GM15510 (cell line): ENCODE results near the gene HSD17B13.

Experiments used
- POLR2A ChIP-seq: IDR thresholded peaks from 3 replicates; pipeline ENCODE4 v1.6.1; 2011; ENCODE audit warnings: borderline replicate concordance; ENCODE audit not compliant: insufficient read length; ENCODE audit errors: extremely low read depth

HSD17B13 gene, protein sequence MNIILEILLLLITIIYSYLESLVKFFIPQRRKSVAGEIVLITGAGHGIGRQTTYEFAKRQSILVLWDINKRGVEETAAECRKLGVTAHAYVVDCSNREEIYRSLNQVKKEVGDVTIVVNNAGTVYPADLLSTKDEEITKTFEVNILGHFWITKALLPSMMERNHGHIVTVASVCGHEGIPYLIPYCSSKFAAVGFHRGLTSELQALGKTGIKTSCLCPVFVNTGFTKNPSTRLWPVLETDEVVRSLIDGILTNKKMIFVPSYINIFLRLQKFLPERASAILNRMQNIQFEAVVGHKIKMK

GRCh38 chr4:87322754-87323153, at the start of gene HSD17B13:
Gene HSD17B13 (minus strand): TSS chr4:87322882. CDS start chr4:87322841, 41 bp downstream.
- no peak for TF ChIP-seq POLR2A

DNA sequence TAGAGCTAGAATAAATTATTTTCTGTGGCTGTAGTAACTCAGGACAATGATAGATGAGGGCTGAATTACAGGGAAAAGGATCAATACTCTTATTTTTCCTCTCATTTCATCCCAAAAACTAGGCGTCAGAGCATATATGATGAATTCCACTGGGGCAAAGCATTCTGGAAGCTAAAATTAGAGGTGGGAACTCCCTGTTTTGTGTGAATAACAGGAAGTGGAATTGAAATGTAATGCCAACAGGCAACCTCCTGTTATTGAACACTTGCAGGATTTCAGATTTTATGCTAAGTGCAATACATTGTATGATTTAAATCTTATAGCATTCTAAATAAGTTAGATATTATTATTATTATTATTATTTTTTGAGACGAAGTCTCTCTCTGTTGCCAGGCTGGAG, 47.4 kb upstream of the HSD17B13 start:
- TF ChIP-seq POLR2A: no peak

GRCh38 chr4:87366521-87367162, 44.0 kb upstream of the HSD17B13 start:
- TF ChIP-seq POLR2A: no peak

- TF ChIP-seq POLR2A: no peak
Measured at GRCh38 chr4:87365348-87365747, 42.7 kb upstream of the HSD17B13 start.

GRCh38 chr4:87363552-87363951, 40.9 kb upstream of the HSD17B13 start:
- TF ChIP-seq POLR2A: no peak

- TF ChIP-seq POLR2A: no peak
Measured at GRCh38 chr4:87360338-87360935, 37.8 kb upstream of the HSD17B13 start.

DNA sequence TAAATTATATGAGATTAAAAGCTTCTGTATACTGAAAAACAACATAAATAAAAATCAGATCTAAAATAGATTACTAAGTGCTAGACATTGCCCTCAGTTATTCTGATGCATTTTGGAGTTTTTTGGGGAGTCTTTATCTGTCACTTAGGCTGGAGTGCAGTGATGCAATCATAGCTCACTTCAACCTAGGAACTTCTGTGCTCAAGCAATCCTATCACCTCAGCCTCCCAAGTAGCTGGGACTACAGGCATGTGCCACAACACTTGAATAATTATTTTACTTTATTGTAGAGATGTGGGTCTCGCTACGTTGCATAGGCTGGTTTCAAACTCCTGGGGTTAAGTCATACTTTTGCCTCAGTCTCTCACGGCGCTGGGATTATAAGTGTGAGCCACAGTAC, 36.6 kb upstream of the HSD17B13 start:
- no peak for TF ChIP-seq POLR2A

DNA sequence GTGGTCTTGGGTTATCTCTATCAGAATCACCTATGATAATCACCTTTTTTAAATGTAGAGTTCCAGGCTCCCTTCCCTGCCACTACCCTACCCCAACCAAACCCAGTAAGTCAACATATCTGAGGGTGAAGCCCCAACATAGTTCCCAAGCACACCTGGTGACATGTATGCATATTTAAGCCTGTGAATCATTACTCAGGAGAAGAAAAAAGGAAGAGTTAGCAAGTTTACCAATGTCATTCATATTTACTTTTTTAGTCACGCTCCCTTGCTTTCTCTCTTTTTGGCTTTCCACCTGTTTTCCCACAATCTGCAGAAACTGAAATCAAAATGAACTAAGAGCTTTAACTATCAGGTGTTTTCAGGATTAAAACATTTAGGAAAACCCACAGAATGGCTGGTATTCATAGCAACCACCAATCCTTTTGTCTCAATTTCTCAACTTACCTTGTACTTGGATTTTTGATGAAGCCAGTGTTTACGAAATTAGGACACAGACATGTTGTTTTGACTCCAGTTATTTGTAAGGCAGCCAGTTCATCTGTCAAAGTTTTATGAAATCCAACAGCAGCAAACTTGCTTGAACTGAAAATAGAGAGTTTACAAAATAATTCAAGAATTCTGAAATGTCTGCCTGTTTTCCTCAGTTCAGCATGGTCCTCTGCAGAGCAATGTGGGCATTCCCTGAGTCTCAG, 34.3 kb upstream of the HSD17B13 start:
- TF ChIP-seq POLR2A: no peak

- TF ChIP-seq POLR2A: no peak
Measured at GRCh38 chr4:87354168-87355102, 31.8 kb upstream of the HSD17B13 start.

DNA sequence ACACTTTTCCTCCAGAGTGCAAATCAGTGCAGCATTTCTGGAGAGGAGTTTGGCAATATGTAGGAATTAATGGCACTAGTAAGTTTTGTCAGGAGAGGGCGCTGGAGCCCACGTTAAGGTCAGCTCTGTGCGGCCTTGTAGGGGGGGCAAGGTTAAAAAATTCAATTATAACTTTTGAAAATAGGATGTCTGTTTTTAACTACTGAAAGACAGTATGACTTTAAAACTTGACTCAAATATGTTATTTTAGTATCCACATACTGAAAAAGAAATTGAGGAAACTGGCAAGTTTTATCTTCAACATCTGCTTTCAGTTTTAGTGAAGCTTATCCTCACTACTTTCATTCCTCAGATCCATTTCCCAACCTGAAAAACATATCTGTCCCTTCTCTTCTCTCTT, 30.9 kb upstream of the HSD17B13 start:
- no peak for TF ChIP-seq POLR2A

GRCh38 chr4:87345139-87345538, 22.5 kb upstream of the HSD17B13 start:
- TF ChIP-seq POLR2A: no peak

DNA sequence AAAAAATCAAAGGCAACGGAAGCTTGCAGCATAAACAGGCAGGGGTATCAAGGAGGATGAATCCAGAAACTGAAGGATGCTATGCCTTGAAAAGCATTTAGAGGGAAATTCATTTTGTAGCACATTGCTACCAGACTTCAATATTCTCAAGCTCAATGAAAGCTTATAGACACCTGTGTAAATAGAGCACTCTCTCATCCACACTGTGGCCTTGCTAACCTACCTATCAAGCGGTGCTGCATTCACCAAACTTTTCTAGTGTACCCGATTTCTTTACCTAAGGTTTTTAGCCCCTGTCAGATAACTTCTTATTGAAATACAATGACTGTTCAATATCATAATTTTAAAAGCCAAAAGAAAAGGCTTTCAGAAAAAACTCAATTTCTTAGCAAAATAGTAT, 20.2 kb upstream of the HSD17B13 start:
- no peak for TF ChIP-seq POLR2A

DNA sequence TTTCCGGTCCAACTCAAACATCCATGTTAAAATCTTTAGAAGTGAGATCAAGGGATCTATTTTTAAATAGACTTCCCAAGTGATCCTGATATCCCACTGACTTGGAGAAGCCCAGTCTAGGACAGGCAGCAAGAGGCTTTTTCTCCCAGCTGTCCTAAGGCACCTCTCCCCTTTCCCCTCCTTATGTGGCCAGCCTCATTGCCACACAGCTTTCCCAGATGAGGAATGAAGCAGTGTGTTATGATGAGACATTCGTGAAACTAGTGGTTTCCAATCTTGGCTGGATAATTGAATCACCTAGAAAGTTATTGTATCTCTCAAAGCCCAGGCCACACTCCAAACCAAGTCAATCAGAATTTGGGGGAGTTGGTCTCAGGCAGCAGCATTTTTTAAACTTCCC, 16.8 kb upstream of the HSD17B13 start:
- no peak for TF ChIP-seq POLR2A

- no peak for TF ChIP-seq POLR2A
Measured at GRCh38 chr4:87337361-87337760, 14.7 kb upstream of the HSD17B13 start.
